RWPE2 (cell line): ENCODE data around the gene CDCA4.

Experiments used
- ATAC-seq: fragments of 200-7000 bp; cut with Tn5 transposase; 3 replicates; pipeline ENCODE4 v1.9.1; 2021; ENCODE audit warnings: low read depth
- DNase-seq: peaks from one replicate; pipeline ENCODE4 v3.0.0-alpha.2; 2020; ENCODE audit warnings: low spot score
- H3K27ac ChIP-seq: fragments of 450-650 bp; 2 replicates; pipeline ENCODE4 v1.5.1; 2017; ENCODE audit warnings: mild to moderate bottlenecking; ENCODE audit not compliant: poor library complexity, severe bottlenecking
- H3K27me3 ChIP-seq: fragments of 250-450 bp; sonication (Bioruptor Pico); 2 replicates; pipeline ENCODE4 v1.5.1; 2021; ENCODE audit warnings: mild to moderate bottlenecking, moderate library complexity; ENCODE audit not compliant: insufficient read depth, poor library complexity, severe bottlenecking
- H3K36me3 ChIP-seq: fragments of 250-450 bp; sonication (Bioruptor Pico); 2 replicates; pipeline ENCODE4 v1.5.1; 2020; ENCODE audit warnings: low read depth, mild to moderate bottlenecking, moderate library complexity
- H3K4me1 ChIP-seq: fragments of 250-450 bp; sonication (Bioruptor Pico); 2 replicates; pipeline ENCODE4 v1.5.1; 2021; ENCODE audit warnings: mild to moderate bottlenecking, moderate library complexity; ENCODE audit not compliant: insufficient read depth, poor library complexity, severe bottlenecking
- H3K4me3 ChIP-seq: fragments of 250-450 bp; sonication (Bioruptor Pico); 2 replicates; pipeline ENCODE4 v1.5.1; 2021; ENCODE audit warnings: mild to moderate bottlenecking, moderate library complexity; ENCODE audit not compliant: severe bottlenecking
- H3K9me3 ChIP-seq: fragments of 250-450 bp; sonication (Bioruptor Pico); 2 replicates; pipeline ENCODE4 v1.5.1; 2021; ENCODE audit warnings: mild to moderate bottlenecking, moderate library complexity; ENCODE audit not compliant: severe bottlenecking
- CTCF ChIP-seq: fragments of 450-650 bp; IDR thresholded peaks from one replicate; pipeline ENCODE4 v1.5.1; 2017; ENCODE audit warnings: mild to moderate bottlenecking, moderate library complexity; ENCODE audit not compliant: poor library complexity, severe bottlenecking

CDCA4 gene

GRCh38 chr14:105058521-105059034 is 37.7 kb upstream of the CDCA4 start:
- DNase-seq: no peak
- H3K9me3 ChIP-seq: no peaks in the 10 kb centered on the region
- no peak for ATAC-seq
- TF ChIP-seq CTCF: no peak
- no peak overlapping the region for H3K27ac ChIP-seq
- no peaks in the 10 kb centered on the region for H3K36me3 ChIP-seq
- H3K27me3 ChIP-seq: no peaks in the 10 kb centered on the region
- H3K4me3 ChIP-seq: no peak overlapping the region
- no peaks in the 10 kb centered on the region for H3K4me1 ChIP-seq

GRCh38 chr14:105056303-105056831 is 35.5 kb upstream of the CDCA4 start:
- ATAC-seq: no peak
- DNase-seq: peak; percentile 73
- TF ChIP-seq CTCF: no peak
- Histone ChIP-seq H3K4me1 (no peaks in the 10 kb centered on the region), H3K27ac (no peak overlapping the region), H3K9me3 (no peaks in the 10 kb centered on the region), H3K4me3 (no peak overlapping the region), H3K27me3 (no peaks in the 10 kb centered on the region), H3K36me3 (no peaks in the 10 kb centered on the region)

GRCh38 chr14:105055736-105056302 is 34.9 kb upstream of the CDCA4 start:
- Histone ChIP-seq H3K9me3 (no peaks in the 10 kb centered on the region), H3K4me3 (no peak overlapping the region)
- no peak for ATAC-seq

GRCh38 chr14:105055334-105055733 is 34.5 kb upstream of the CDCA4 start:
- Histone ChIP-seq H3K27me3 (no peaks in the 10 kb centered on the region), H3K27ac (no peak overlapping the region), H3K36me3 (no peaks in the 10 kb centered on the region), H3K9me3 (no peaks in the 10 kb centered on the region), H3K4me3 (no peak overlapping the region), H3K4me1 (no peaks in the 10 kb centered on the region)
- DNase-seq (no peak), ATAC-seq (no peak)
- TF ChIP-seq CTCF: no peak

More at GRCh38 chr14:105055736-105056302, 34.9 kb upstream of the CDCA4 start:
- Histone ChIP-seq H3K27me3 (no peaks in the 10 kb centered on the region), H3K4me1 (no peaks in the 10 kb centered on the region), H3K27ac (no peak overlapping the region), H3K36me3 (no peaks in the 10 kb centered on the region)
- no peak for DNase-seq
- no peak for TF ChIP-seq CTCF

GRCh38 chr14:105053996-105054395 is 33.1 kb upstream of the CDCA4 start:
- no peaks in the 10 kb centered on the region for H3K9me3 ChIP-seq
- H3K4me1 ChIP-seq: no peaks in the 10 kb centered on the region
- no peak overlapping the region for H3K4me3 ChIP-seq
- H3K27ac ChIP-seq: no peak overlapping the region
- H3K27me3 ChIP-seq: no peaks in the 10 kb centered on the region
- TF ChIP-seq CTCF: no peak
- DNase-seq: no peak
- no peak for ATAC-seq
- H3K36me3 ChIP-seq: no peaks in the 10 kb centered on the region
